Stimulated activated effector memory CD8-positive, alpha-beta T cell treated with anti-CD3 and anti-CD28 coated beads, Interleukin-12 subunit alpha, Interleukin-12 subunit beta, amount 100 ng/mL, for 72 hours (primary cell): Measurements from ENCODE around the gene IBA57.

Source experiments
- ATAC-seq: fragments of 150-1000 bp; cut with Tn5 transposase; 2 replicates; pipeline ENCODE4 v1.10.0; 2021
- DNase-seq, 2 donors: peaks; one replicate each; pipeline ENCODE4 v3.0.0; 2021 to 2022; ENCODE audit warnings: low spot score in 2 of 2
- H3K27ac Mint-ChIP-seq: one replicate; pipeline ENCODE4 v1.8.0; 2022; ENCODE audit warnings: mild to moderate bottlenecking, mixed read lengths
- H3K36me3 Mint-ChIP-seq: one replicate; pipeline ENCODE4 v1.8.0; 2022; ENCODE audit warnings: mild to moderate bottlenecking, mixed read lengths
- H3K4me1 Mint-ChIP-seq: one replicate; pipeline ENCODE4 v1.8.0; 2022; ENCODE audit warnings: mixed read lengths
- H3K4me3 Mint-ChIP-seq: one replicate; pipeline ENCODE4 v1.8.0; 2022; ENCODE audit warnings: mild to moderate bottlenecking, mixed read lengths
- H3K9me3 Mint-ChIP-seq: one replicate; pipeline ENCODE4 v1.8.0; 2022; ENCODE audit warnings: mixed read lengths

IBA57 gene

DNA sequence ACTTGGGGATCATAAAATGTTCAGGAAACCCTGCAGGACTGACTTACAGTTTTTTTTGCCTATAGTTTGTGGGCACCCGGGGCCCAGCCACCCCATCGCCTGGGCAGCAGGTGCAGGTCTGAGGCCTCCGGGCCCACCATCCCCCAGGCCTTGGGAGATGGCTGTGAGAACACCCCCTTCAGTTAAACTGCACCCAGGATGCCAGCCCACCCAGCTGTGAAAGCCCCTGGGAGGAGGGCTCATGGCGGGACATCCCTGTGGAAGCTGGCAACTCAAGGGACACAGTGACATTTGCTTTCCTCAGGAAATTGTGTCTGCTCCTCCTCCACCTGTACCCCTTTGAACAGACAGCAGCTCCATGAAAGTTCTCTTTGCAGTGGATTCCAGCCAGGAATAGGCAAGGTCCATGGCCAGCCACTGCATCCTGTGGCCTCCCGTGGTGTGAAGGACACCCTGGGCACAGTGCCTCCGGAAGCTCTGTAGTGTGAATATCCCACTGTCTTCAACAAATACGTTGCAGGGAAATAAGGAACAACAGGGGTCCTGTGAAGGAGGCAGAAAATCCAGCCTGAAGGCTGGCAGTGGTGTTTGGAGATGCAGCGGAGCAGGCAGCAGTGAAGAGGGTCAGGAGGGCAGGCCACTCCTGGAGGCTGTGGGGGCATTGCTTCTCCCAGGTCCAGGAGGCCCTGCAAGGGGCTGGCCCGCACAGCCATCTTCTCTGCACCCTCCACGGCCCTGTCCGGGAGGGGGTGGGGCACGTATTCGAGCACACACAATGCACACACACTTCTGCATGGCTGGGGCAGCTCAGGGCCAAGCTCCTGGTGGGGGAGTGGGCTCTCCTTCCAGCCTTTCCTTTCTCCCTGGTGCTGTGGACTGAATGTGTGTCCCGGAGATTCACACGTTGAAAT lies 40.2 kb downstream of the IBA57 start:
- DNase-seq (no peak), ATAC-seq (no peak)
- H3K36me3 Mint-ChIP-seq = no peaks in the 10 kb centered on the region
- H3K9me3 Mint-ChIP-seq = no peaks in the 10 kb centered on the region
- no peak overlapping the region for H3K27ac Mint-ChIP-seq
- no peak overlapping the region for H3K4me3 Mint-ChIP-seq
- no peaks in the 10 kb centered on the region for H3K4me1 Mint-ChIP-seq

GRCh38 chr1:228206582-228207351 lies 41.2 kb downstream of the IBA57 start:
- Mint-ChIP-seq H3K27ac (no peak overlapping the region), H3K36me3 (no peaks in the 10 kb centered on the region), H3K9me3 (no peaks in the 10 kb centered on the region), H3K4me1 (no peaks in the 10 kb centered on the region), H3K4me3 (no peak overlapping the region)
- DNase-seq (no peak), ATAC-seq (no peak)

DNA sequence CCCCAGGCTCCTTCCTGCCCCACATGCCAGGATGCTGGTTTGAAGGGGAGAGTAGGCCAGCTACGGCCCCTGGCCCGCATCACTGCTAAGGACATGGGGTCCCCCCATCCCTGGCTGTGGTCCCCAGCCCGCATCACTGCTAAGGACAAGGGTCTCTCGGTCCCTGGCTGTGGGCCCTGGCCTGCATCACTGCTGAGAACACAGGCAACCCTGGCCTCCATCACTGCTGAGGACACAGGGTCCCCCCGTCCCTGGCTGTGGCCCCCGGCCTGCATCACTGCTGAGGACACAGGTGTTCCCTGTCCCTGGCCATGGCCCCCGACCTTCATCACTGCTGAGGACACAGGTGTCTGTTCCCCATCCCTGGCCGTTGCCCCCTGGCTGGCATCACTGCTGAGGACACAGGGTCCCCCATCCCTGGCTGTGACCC lies 41.8 kb downstream of the IBA57 start:
- ATAC-seq (no peak), DNase-seq (no peak)
- Mint-ChIP-seq H3K4me3 (no peak overlapping the region), H3K9me3 (no peaks in the 10 kb centered on the region), H3K27ac (no peak overlapping the region), H3K36me3 (no peaks in the 10 kb centered on the region), H3K4me1 (no peaks in the 10 kb centered on the region)

DNA sequence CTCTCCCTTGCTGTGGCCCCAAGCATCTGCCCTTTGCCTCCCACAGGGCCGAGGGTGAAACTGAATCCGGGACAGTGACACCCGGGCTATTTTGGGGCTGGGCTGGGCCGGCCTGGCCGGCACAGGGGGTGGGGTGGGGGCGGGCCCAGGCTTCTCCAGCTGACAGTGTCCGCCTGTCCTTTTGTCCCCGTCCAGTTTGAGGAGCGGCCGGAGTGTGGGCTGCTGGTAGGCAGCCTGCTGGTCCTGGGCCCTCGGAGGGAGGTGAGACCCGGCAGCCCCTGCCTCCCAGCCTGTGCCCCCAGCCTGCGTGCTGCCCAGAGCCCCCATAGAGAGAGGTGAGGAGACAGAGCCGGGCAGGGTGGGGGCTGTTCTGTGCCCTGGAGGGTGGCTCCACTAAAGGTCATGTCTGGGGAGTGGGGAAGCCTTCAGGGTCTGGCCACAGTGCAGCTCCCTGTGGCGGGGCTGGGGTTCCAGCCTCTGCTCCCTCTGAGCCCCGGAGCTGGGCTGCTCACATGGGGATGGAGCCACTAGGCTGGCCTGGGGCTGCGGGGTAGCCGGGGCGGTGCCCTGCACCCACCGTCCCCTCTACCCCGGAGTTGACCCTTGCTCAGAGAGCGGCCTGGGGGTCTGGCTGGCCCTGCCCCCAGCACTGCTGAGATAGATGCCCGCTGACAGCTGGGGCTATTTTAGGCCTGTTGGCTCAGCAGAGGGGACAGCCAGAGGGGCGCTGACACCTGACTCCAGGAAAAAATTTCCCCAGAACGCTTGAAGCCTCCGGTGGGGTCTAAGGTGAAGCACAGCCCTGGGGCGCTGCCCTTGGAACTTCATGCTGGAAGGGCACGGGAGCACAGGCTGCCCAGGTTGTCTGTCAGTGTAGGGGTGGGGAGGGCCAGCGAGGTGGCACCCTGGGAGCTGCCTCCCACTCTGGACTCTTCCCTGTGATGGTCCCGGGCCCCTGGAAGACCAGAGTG lies 42.5 kb downstream of the IBA57 start, which contains the start of gene OBSCN:
Gene OBSCN, plus strand, starts transcription at position 194 of the 971 bp plus-strand sequence. CDS start 3,740 bp downstream, outside the sequence.
- Mint-ChIP-seq H3K9me3 (no peaks in the 10 kb centered on the region), H3K4me1 (peaks cover under 1% of the 10 kb centered on the region), H3K4me3 (no peak within 1 kb of the TSS), H3K36me3 (no peaks in the 10 kb centered on the region), H3K27ac (no peak within 1 kb of the TSS)
- ATAC-seq (no peak), DNase-seq (no peak)

- no peaks in the 10 kb centered on the region for H3K9me3 Mint-ChIP-seq
- ATAC-seq (no peak), DNase-seq (no peak)
- no peak overlapping the region for H3K4me3 Mint-ChIP-seq
- no peaks in the 10 kb centered on the region for H3K36me3 Mint-ChIP-seq
- H3K27ac Mint-ChIP-seq = no peak overlapping the region
- peaks cover 5% of the 10 kb centered on the region for H3K4me1 Mint-ChIP-seq
Measured at GRCh38 chr1:228208831-228209551, 43.4 kb downstream of the IBA57 start.

GRCh38 chr1:228209657-228210056 lies 44.1 kb downstream of the IBA57 start:
- Mint-ChIP-seq H3K36me3 (no peaks in the 10 kb centered on the region), H3K9me3 (no peaks in the 10 kb centered on the region), H3K27ac (no peak overlapping the region), H3K4me3 (no peak overlapping the region), H3K4me1 (peaks cover 5% of the 10 kb centered on the region)
- no peak for DNase-seq
- no peak for ATAC-seq

- no peak overlapping the region for H3K4me3 Mint-ChIP-seq
- H3K27ac Mint-ChIP-seq = no peak overlapping the region
- DNase-seq = no peak
- H3K36me3 Mint-ChIP-seq = no peaks in the 10 kb centered on the region
- no peaks in the 10 kb centered on the region for H3K9me3 Mint-ChIP-seq
- no peak for ATAC-seq
- peaks cover 5% of the 10 kb centered on the region for H3K4me1 Mint-ChIP-seq
Measured at GRCh38 chr1:228210076-228210651, 44.6 kb downstream of the IBA57 start.

DNA sequence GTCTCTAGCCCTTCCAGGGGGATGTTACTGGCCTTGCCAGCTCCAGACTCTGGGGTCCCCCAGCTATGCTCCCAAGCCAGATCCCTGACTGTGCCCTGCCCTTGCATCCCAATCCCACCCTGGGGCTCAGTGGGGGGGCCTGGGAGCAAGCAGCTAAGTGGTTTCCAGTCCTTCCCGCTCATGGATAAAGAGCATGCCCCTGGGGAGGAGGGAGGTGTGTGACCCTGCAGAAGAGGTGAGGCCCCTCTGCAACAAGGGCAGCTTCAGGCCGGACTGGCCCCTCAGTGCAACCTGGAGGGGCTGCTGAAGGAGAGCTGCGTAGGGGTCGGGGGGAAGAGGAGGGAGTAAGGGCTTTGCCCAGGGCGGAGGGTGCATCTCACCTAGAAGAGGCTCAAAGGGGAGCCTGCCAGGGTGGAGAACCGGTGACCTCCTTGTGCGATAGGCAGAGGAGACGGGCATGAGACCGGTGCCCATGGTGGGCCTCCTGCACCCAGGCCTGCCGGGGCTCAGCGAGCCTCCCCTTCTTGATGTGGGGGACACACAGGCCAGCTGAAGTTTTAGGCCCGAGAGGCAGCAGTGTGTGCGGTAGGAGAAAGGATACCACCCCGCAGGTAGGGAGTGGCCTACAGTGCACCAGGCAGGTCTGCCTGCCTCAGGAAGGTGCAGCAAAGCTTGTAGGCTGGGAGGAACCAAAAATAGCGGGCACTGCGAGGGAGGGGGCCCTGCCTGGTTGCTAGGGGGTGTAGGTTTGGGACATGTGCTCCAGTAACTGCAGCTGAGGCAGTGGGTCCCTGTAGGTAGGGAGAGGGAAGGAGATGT lies 45.3 kb downstream of the IBA57 start:
- no peaks in the 10 kb centered on the region for H3K36me3 Mint-ChIP-seq
- no peak for ATAC-seq
- H3K4me1 Mint-ChIP-seq = peaks cover 7% of the 10 kb centered on the region
- H3K4me3 Mint-ChIP-seq = peak overlapping the region; percentile 32
- H3K27ac Mint-ChIP-seq = no peak overlapping the region
- H3K9me3 Mint-ChIP-seq = no peaks in the 10 kb centered on the region
- DNase-seq = no peak

DNA sequence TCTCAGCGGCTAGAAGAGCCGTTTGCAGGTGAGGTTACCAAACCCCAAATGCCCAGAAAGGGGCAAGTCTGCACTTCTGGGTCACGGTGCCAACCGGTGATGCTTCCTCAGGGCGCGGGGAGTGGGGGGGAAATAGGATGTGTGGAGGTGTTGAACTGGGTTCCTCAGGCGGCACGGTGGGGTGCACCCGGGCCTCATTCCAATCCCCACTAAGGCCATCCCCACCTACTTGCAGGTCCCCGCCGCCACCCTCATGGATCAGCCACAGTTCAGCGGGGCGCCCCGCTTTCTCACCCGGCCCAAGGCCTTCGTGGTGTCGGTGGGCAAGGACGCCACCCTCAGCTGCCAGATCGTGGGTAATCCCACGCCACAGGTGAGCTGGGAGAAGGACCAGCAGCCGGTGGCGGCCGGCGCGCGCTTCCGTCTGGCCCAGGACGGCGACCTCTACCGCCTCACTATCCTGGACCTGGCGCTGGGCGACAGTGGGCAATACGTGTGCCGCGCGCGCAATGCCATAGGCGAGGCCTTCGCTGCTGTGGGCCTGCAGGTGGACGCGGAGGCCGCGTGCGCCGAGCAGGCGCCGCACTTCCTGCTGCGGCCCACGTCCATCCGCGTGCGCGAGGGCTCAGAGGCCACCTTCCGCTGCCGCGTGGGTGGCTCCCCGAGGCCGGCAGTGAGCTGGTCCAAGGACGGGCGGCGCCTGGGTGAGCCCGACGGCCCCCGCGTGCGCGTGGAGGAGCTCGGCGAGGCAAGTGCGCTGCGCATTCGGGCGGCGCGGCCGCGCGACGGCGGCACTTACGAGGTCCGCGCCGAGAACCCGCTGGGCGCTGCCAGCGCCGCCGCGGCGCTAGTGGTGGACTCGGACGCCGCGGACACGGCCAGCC lies 46.2 kb downstream of the IBA57 start:
- H3K36me3 Mint-ChIP-seq = no peaks in the 10 kb centered on the region
- no peaks in the 10 kb centered on the region for H3K9me3 Mint-ChIP-seq
- H3K27ac Mint-ChIP-seq = no peak overlapping the region
- H3K4me1 Mint-ChIP-seq = peaks cover 11% of the 10 kb centered on the region
- no peak for ATAC-seq
- peak overlapping the region; percentile 32 for H3K4me3 Mint-ChIP-seq
- DNase-seq = no peak

GRCh38 chr1:228212415-228212965 lies 46.9 kb downstream of the IBA57 start:
- H3K9me3 Mint-ChIP-seq = no peaks in the 10 kb centered on the region
- ATAC-seq (no peak), DNase-seq (no peak)
- peak overlapping the region; percentile 83 for H3K4me3 Mint-ChIP-seq
- no peaks in the 10 kb centered on the region for H3K36me3 Mint-ChIP-seq
- peak overlapping the region; percentile 75 for H3K27ac Mint-ChIP-seq
- peaks cover 11% of the 10 kb centered on the region for H3K4me1 Mint-ChIP-seq

GRCh38 chr1:228212966-228213844 lies 47.6 kb downstream of the IBA57 start:
- H3K36me3 Mint-ChIP-seq = no peaks in the 10 kb centered on the region
- peak; percentile 93 for ATAC-seq
- peaks cover 11% of the 10 kb centered on the region for H3K4me1 Mint-ChIP-seq
- peak overlapping the region; percentile 83 for H3K4me3 Mint-ChIP-seq
- no peaks in the 10 kb centered on the region for H3K9me3 Mint-ChIP-seq
- DNase-seq = peak; percentile 69 to 84
- H3K27ac Mint-ChIP-seq = peak overlapping the region; percentile 75
